Keratinocyte (primary cell): Measurements from ENCODE around the gene DPY19L1. TPM values are rescaled to one million over a fixed set of nuclear protein-coding genes. Genes with fewer than 3 reads are reported as not detected.
"Not testable (repeated sequence)": the region's sequence is repeated elsewhere in the genome, so short reads cannot be mapped to it uniquely, and the experiment has no call there.

ENCODE experiments used
- DNase-seq: peaks from one replicate; pipeline ENCODE4 v3.0.0-alpha.2; 2011; ENCODE audit warnings: low read depth, missing footprints, low spot score
- FAIRE-seq: peaks from 2 replicates; lab custom pipeline; 2011; peaks lifted over from hg19 to GRCh38; lab: Jason Lieb, UNC
- H2AFZ ChIP-seq: 2 replicates; pipeline ENCODE4 v1.6.0; 2012; ENCODE audit warnings: low read length, control low read depth, inconsistent platforms; ENCODE audit not compliant: control insufficient read depth
- H3K27ac ChIP-seq: 2 replicates; pipeline ENCODE4 v1.5.1; 2011; ENCODE audit warnings: low read length; ENCODE audit not compliant: control insufficient read depth, insufficient read depth
- H3K27me3 ChIP-seq: 3 replicates; pipeline ENCODE4 v1.6.0; 2011; ENCODE audit warnings: low read length; ENCODE audit not compliant: control insufficient read depth, insufficient read depth; ENCODE audit errors: extremely low read depth
- H3K36me3 ChIP-seq, 2 experiments: 2 replicates in 1 of 2; 3 replicates in 1 of 2; pipeline ENCODE4 v1.5.1; 2011; ENCODE audit warnings: low read length in 2 of 2, mild to moderate bottlenecking in 1 of 2; ENCODE audit not compliant: control insufficient read depth in 2 of 2, insufficient read depth in 2 of 2; ENCODE audit errors: extremely low read depth in 1 of 2
- H3K4me1 ChIP-seq: 3 replicates; pipeline ENCODE4 v1.5.1; 2011; ENCODE audit warnings: low read length; ENCODE audit not compliant: control insufficient read depth, insufficient read depth; ENCODE audit errors: extremely low read depth
- H3K4me2 ChIP-seq: 3 replicates; pipeline ENCODE4 v1.6.0; 2011; ENCODE audit warnings: low read depth, low read length; ENCODE audit not compliant: control insufficient read depth, insufficient read depth; ENCODE audit errors: extremely low read depth
- H3K4me3 ChIP-seq, 3 experiments: fragments of 200-600 bp in 1 of 3; sonication (generic) in 1 of 3; 2 replicates in 2 of 3; 3 replicates in 1 of 3; pipeline ENCODE4 v1.5.1; 2011 to 2016; ENCODE audit warnings: low read length in 3 of 3, mild to moderate bottlenecking in 3 of 3, control low read depth in 2 of 3, inconsistent platforms in 1 of 3, low read depth in 1 of 3, mixed read lengths in 1 of 3, mixed run types in 1 of 3, moderate library complexity in 1 of 3; ENCODE audit not compliant: control insufficient read depth in 2 of 3, insufficient read depth in 2 of 3; ENCODE audit errors: extremely low read depth in 1 of 3
- H3K79me2 ChIP-seq: 2 replicates; pipeline ENCODE4 v1.6.0; 2012; ENCODE audit warnings: low read length; ENCODE audit not compliant: control insufficient read depth, insufficient read depth
- H3K9ac ChIP-seq: 3 replicates; pipeline ENCODE4 v1.6.0; 2011; ENCODE audit warnings: low read length; ENCODE audit not compliant: control insufficient read depth, insufficient read depth; ENCODE audit errors: extremely low read depth
- H3K9me1 ChIP-seq: 3 replicates; pipeline ENCODE4 v1.6.0; 2011; ENCODE audit warnings: low read length; ENCODE audit not compliant: control insufficient read depth, insufficient read depth; ENCODE audit errors: extremely low read depth
- H3K9me3 ChIP-seq: 2 replicates; pipeline ENCODE4 v1.5.1; 2012; ENCODE audit warnings: low read depth, low read length; ENCODE audit not compliant: control insufficient read depth
- H4K20me1 ChIP-seq: 3 replicates; pipeline ENCODE4 v1.6.0; 2011; ENCODE audit warnings: low read length; ENCODE audit not compliant: control insufficient read depth, insufficient read depth; ENCODE audit errors: extremely low read depth
- CTCF ChIP-seq, 3 experiments: IDR thresholded peaks in 1 of 3; conservative IDR thresholded peaks in 1 of 3; optimal IDR thresholded peaks in 1 of 3; 2 replicates in 2 of 3; 3 replicates in 1 of 3; pipeline versions ENCODE3 to v1.5.1; 2011; ENCODE audit warnings: low read length in 3 of 3, mild to moderate bottlenecking in 3 of 3, moderate library complexity in 2 of 3, control low read depth in 1 of 3, inconsistent platforms in 1 of 3; ENCODE audit not compliant: insufficient read depth in 2 of 3; ENCODE audit errors: extremely low read depth in 1 of 3
- EZH2 ChIP-seq: IDR thresholded peaks from one replicate; pipeline ENCODE4 v1.6.1; 2012; ENCODE audit warnings: inconsistent platforms, mild to moderate bottlenecking, low read length, moderate library complexity
- dilution Hi-C: fragments of 300-500 bp; cut with MboI; formaldehyde crosslinking; loops from one replicate; pipeline ENCODE4 v1.7.0; 2020; ENCODE audit warnings: low sequenced_read_pairs; ENCODE audit not compliant: extremely low pct_ligation_motif_present
- polyA plus RNA-seq, 5 experiments: library from polyadenylated mRNA; depleted of rRNA in 3 of 5; stranded (reverse) in 3 of 5; stranded (forward) in 1 of 5; unstranded in 1 of 5; fragments of >200 nt; gene quantifications; 1 replicate in 1 of 5; 2 replicates in 3 of 5; 3 replicates in 1 of 5; pipeline versions ENCODE4 v1.2.1 to v1.2.3, GENCODE V29; 2011 to 2012; ENCODE audit warnings: missing spikeins in 2 of 5, low read depth in 1 of 5, low replicate concordance in 1 of 5

Gene DPY19L1
- polyA plus RNA-seq, 1 donor (not counting 4 experiments of a cell fraction or from before 2014, with no cell fraction given) = 29.2 TPM

- TF ChIP-seq CTCF (optimal IDR thresholded peaks at IDR 0.05 in 1 of 3, IDR thresholded peaks at IDR 0.05 in 1 of 3, conservative IDR thresholded peaks at IDR 0.05 in 1 of 3; ENCODE audit: extremely low read depth in 1 of 3, insufficient read depth in 2 of 3, low read length in 3 of 3) (no peak), EZH2 (no peak)
- no peaks in the 10 kb centered on the region for H4K20me1 ChIP-seq
- DNase-seq (no peak), FAIRE-seq (no peak)
- no peak overlapping the region for H3K4me2 ChIP-seq
- no peaks in the 10 kb centered on the region for H3K9me1 ChIP-seq
- no peak overlapping the region for H3K27ac ChIP-seq
- no peaks in the 10 kb centered on the region for H3K9me3 ChIP-seq
- dilution Hi-C loops = no loop called here
- H3K36me3 ChIP-seq = no peaks in the 10 kb centered on the region
- no peak overlapping the region for H3K9ac ChIP-seq
- peaks cover 6% of the 10 kb centered on the region for H3K4me1 ChIP-seq
- H2AFZ ChIP-seq = no peak overlapping the region
- no peaks in the 10 kb centered on the region for H3K79me2 ChIP-seq
- no peaks in the 10 kb centered on the region for H3K27me3 ChIP-seq
- H3K4me3 ChIP-seq = no peak overlapping the region
Measured at GRCh38 chr7:34991938-34992840, 45.1 kb downstream of the DPY19L1 start.

GRCh38 chr7:34988442-34989125 is 48.7 kb downstream of the DPY19L1 start:
- H3K27me3 ChIP-seq, H3K79me2 ChIP-seq, FAIRE-seq, H3K36me3 ChIP-seq, H3K9me1 ChIP-seq, DNase-seq, H2AFZ ChIP-seq, H4K20me1 ChIP-seq, H3K9ac ChIP-seq, H3K27ac ChIP-seq, H3K4me1 ChIP-seq, H3K4me3 ChIP-seq, H3K9me3 ChIP-seq, dilution Hi-C loops, H3K4me2 ChIP-seq: not testable (repeated sequence)

- H4K20me1 ChIP-seq, H3K9me3 ChIP-seq, H3K9ac ChIP-seq, DNase-seq, H2AFZ ChIP-seq, H3K36me3 ChIP-seq, H3K4me1 ChIP-seq, FAIRE-seq, H3K4me3 ChIP-seq, dilution Hi-C loops, H3K4me2 ChIP-seq, H3K27me3 ChIP-seq, H3K27ac ChIP-seq, H3K79me2 ChIP-seq, H3K9me1 ChIP-seq: not testable (repeated sequence)
Measured at GRCh38 chr7:34985155-34985554, 52.1 kb downstream of the DPY19L1 start.

GRCh38 chr7:34984140-34984539 is 53.1 kb downstream of the DPY19L1 start:
- DNase-seq, H3K4me2 ChIP-seq, H3K9me3 ChIP-seq, H3K27me3 ChIP-seq, dilution Hi-C loops, H3K9ac ChIP-seq, FAIRE-seq, H3K4me1 ChIP-seq, H3K27ac ChIP-seq, H4K20me1 ChIP-seq, H3K9me1 ChIP-seq, H3K79me2 ChIP-seq, H3K4me3 ChIP-seq, H3K36me3 ChIP-seq, H2AFZ ChIP-seq: not testable (repeated sequence)
